DMS 273 (cell line): ENCODE data around the gene KCNA5.

Source experiments
- DNase-seq: peaks from one replicate; lab custom pipeline; 2025; ENCODE audit not compliant: unreplicated experiment; lab: John Stamatoyannopoulos, UW

The KCNA5 gene

DNA sequence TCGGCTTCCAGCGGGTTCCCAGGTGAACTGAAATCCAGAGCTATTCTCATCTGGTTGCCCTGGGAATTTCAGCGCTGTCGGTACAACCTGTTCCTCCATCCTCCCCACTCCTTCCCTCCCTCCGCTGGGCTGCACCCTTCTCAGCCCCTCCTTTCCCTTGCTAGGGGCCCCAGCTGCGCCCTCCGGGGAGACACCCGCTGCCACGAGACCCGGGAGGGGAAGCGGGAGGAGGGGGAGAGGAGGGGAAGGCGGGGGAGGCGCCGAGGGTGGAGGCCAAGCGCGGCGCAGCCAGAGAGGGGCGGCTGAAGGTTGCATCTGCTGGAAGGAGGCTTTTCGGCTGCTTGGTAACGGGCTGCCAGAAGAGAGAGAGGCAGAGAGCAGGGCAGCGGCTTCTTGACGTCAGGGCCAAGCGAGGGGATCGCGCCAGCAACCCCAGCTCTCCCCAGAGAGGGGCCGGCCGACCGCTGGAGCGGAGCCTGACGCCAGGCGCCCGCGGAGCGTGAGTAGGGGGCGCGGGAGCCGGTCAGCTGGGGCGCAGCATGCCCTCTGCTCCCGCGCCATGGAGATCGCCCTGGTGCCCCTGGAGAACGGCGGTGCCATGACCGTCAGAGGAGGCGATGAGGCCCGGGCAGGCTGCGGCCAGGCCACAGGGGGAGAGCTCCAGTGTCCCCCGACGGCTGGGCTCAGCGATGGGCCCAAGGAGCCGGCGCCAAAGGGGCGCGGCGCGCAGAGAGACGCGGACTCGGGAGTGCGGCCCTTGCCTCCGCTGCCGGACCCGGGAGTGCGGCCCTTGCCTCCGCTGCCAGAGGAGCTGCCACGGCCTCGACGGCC lies at the start of gene KCNA5:
KCNA5 (plus strand) TSS at position 291 of the 831 bp plus-strand sequence; CDS start at position 560, 269 bp downstream.
- DNase-seq: no peak

DNA sequence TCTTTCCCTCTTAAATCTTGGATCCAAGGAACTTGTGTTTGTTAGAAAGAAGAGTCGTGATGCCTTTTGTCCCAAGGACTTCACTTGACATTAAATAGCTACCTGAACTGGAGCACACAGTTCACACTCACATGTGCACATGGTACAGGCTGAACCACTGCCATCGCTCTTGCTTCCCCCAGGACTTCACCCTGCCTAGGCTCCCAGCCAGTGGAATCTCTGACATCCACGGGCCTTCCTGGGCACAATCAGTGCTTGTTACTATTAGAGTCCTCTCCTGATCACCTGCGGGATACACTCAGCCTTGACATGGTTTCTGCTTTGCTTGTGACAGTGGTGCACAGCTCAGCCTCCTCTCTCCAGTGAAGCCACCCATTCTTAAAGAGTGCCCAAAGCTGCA lies 49.1 kb upstream of the KCNA5 start:
- no peak for DNase-seq

- DNase-seq: no peak
These were observed 47.0 kb upstream of the KCNA5 start for GRCh38 chr12:4996714-4997113.

GRCh38 chr12:4997939-4998338 lies 45.7 kb upstream of the KCNA5 start:
- no peak for DNase-seq

- DNase-seq: no peak
These were observed 43.5 kb upstream of the KCNA5 start for GRCh38 chr12:5000204-5000603.

DNA sequence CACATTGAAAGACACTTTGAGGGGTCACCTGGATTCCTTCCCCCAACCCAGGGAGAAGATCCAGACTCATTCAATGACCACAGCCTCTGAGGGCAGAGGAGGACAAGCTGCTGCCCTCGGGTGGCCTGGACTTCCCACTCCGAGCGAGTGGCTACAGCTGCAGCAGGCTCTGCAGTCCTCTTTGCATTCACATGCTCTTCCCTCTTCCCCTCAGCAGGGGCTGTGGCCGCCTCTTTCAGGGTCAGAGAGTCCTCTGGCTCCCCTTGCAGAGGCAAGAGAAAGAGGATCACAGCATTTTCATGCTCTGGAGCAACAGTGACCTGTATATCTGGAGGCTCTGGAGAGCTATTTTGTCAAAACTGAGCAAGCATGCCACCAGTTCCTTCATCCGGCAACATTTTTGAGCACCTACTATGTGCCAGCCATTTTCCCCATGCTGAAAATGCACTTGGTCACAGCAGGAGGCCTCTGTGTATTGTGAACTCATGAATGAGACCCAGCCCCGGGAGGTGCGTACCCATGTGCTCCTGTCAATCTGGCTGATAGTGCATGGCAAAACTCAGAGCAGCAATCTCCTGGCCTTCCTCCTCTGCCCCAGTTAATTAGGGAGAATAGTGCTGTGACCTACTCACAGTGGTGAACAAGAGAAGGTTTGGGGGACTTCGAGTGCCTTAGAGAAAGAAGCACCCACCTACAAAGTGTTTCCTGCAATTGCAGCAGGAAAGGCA lies 42.9 kb upstream of the KCNA5 start:
- no peak for DNase-seq

DNA sequence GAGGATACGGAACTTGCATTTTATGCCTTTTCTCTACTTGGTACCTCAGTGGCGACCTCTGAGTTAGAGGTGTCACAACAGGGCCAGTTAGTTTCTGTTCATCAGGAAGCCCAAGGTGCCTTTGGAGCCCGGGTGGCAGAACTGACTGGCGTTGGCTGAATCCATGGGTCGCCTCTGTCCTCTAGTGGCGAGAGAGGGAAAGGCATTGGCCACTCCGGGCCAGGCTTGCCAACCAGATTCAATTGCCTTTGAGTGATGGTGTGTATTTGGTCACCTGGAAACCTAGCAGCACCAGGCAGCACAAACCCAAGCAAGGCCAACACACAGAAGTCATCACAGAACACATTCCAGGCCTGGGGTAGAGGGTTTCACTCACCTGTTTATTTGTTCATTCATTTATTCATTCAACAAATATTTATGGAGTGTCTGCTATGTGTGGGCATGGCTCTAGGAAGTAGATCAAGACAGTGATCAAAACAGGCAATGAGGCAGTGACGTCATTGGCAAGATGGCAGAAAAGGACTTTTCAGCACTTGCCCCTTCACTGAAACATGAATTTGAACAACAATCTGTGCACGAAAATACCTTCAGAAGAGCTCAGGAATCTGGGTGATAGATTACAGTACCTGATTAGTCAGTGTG lies 40.5 kb upstream of the KCNA5 start:
- DNase-seq: peak; percentile 56

DNA sequence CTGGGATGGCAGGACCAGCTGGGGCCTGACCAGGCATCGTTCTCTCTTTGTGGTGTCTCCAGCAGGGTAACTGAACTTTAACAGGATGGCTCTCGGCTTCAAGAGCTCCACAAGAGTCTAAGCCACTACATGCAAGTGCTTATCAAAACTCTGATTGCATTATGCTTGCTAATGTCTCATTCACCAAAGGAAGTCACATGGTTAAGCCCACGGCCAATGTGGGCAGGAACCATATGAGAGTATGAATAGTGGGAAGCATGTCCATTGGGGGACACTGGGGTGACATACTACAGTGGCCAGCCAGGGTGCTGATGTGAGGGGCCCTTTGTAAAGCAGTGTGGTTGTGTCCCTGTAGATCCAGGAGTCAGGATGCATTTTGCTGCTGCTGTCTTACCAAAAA lies 35.0 kb upstream of the KCNA5 start:
- no peak for DNase-seq

DNA sequence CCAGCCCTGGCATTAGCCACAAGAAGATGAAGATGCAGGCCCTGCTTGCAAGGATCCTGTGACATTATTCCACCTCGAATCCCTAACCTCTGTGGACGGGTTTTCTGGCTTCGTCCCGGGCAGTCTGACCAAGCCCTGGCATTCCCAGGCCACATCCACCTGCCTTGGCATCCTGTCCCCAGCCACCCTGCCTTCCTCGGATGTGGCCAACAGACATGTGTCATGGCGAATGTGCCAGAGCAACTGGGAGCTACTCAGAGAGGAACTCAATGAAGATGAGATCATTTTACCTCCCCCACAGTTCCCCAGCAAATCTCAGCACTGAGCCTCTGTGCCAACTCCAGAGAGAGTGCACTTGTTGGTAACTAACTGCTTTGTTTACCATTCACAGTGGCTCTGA lies 33.5 kb upstream of the KCNA5 start:
- no peak for DNase-seq

GRCh38 chr12:5012337-5012736 lies 31.3 kb upstream of the KCNA5 start:
- DNase-seq: no peak

- no peak for DNase-seq
These were observed 30.4 kb upstream of the KCNA5 start for GRCh38 chr12:5013266-5013730.

DNA sequence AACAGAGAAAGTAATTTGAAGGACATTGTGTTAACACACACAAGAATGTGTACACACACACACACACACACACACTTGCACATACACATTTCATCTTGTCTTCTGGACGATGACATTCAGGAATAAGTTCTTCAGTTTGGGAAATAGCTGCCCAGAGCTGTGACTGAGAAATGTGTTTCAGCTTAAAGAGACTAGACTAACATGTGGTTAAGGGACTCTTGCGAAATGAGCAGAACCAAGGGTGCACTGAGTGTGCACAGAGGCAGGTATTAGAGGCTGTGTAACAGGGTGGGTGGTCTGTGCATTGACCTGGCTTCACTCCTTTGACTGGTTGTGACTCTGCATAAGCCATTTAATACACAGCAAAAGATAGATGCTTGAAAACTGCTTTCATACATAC lies 29.4 kb upstream of the KCNA5 start:
- DNase-seq: no peak

DNA sequence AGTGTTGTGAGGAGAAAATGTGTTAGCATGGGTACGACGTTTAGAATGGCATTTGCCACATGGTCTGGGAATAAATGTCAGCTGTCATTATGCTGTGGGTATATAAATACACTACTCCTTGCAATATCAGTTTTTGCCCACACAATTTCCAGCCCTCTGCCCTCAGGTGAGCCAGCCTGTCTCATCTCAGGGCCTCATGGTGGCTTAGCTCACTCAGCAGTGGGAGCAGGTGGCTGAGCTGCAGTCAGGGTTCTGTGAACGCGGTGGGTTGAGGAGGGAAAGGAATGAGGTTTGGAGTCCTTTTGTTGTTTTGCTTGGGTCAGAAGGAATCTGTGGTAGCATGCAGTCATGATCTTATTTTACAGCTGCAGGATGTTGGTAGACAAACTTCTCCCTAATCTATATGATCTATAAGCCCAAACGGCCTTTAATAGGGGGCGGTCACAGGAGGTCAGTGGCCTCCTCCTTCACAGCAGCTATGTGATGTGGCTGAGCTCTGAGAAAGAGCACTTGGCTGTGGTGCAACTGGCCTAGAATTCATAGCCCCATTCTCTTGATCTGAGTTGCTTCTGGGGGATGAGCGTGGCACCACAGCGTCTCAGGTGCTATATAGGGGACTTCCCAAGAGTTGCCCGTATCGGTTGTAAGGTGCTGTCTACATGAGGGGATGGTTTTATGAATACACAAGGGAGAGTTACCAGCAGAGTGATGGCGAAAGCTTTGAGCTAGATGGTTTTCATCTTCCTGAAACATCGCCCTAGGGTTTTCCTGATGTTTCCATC lies 27.8 kb upstream of the KCNA5 start:
- DNase-seq: no peak

DNA sequence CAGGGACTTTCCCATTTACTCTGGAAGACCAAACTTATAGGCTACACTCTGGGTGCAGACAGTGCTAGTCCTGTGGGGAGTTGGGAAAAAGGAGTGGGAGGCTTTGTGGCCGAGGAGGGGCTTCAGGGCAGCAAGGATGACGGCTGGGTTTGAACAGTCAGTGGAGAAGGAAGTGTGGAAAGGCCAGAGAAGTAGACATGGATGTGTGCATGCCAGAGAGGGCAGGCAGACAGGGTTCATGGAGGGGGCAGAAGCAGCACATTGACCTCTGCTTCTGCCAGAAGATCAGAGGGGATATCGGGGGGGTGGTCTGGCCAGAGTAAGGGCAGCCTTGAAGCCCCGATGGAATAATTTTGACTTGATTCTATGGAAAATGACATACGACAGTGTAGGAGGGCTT lies 27.2 kb upstream of the KCNA5 start:
- DNase-seq: no peak

DNA sequence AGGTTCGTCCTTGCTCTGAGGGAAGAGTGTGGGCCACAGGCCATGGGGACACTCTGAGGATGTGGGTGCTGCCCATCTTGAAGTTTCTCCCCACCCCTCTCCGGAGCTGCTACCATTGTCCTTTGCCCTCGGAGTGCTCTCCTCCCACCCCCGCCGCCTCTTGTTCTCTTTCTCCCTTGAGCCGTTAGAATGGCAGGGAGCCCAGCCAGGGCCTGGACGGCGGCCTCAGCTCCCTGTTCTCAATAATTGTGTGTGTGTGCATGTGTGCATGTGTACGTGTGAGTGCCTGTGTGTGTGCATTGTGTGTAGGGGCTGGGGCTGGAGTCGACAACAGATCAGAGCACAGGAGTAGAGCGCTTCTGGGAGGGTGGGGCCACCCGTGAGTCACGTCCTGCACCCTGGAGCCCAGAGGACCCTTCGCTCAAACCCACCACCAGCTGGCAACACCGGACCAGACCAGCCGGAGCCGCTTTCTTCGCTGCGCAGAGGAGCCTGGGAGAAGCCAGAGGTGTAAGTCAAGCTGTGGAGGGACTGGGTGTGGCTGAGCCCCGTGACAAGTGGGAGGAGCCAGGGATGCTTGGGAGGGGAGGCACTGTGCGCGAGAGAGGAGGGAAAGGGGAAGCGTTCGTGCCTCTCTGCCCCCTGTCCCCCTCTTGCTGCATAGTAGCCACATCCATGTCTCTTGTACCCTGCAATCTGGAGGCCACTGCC lies 25.9 kb upstream of the KCNA5 start:
- no peak for DNase-seq

DNA sequence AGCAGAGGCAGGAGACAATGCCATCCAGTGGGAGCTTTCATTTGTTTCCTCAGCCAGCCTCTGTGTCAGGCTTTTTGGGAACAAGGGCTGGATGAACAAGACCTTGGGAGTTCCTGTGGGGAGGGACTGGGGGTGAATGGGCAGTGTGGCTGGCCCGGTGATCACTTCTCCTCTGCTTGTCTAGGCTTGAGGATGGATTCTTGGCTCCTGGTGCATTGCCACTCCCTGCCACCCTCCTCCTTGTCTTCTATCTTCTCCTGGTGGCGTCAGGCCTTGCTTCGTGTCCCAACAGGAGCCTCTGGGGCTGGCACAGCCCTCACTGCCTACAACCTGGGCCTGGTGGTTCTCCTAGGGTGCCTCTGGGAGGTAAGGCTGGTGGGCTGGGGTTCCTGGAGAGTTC lies 25.0 kb upstream of the KCNA5 start:
- no peak for DNase-seq

DNA sequence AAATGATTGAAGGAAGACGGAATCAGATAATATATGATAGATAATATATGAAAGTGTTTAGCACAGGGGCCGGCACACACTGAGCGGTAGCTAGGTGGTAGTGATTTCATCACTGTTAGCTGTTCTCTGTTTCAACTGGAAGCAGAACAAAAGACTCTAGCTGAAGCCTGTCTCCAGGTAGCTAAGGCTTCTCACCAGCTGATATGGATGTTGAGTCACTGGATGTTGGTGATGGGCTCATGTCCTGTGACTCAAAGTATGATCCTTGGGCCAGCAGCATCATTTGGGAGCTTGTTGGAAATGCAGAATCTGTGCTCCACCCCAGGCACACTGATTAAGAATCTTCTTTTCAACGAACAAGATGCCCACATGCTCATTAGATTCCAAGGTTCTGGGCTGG lies 21.7 kb upstream of the KCNA5 start:
- DNase-seq: no peak

DNA sequence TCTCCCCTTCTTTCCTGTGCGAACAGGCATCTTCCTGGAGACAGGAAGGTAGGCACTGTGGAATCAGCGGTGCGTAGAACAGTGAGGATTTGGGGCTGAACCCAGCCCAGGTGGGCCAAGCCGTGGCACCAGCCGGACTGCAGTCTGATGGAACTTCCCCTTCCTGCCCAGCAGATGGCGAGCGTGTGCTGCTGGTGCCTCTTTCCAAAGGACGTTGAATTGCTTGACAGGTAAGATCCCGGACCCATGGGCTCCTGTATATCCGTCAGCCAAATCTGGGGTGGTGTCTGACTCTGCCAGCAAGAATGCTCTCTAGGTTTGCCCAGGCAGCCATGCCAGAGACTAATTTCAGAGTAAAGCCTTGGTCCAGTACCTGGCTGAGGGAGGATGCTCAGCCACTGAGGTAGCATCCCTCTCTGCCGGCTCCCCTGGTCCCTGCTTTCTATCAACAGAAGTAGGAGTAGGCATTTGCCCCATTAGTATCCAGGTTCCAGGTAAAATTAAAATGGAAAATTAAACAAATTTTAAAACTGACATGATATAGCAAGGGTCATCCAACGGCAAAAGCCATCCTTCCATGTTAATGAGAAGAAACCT lies 21.1 kb upstream of the KCNA5 start:
- DNase-seq: peak; percentile 13

DNA sequence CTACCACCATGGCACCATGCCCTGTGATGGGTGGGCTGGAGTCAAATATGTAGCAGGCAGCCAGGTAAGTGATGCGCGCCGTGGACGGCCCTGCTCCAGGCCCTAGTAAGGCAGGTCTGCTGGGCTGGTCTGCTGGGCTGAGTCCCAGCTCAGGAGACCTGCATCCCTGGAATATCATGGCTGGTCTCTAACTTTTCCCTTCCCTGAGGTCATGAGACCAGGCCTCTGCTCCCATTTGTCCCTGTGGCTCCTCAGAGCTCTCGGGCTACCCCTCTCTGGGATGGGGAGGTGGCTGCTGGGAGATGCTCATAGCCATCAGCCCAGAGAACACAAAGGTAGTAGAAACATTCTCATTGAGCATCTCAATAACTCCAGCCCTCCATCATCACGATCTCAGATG lies 19.8 kb upstream of the KCNA5 start:
- no peak for DNase-seq

- DNase-seq: no peak
These were observed 17.2 kb upstream of the KCNA5 start for GRCh38 chr12:5026342-5026938.
